Nephron progenitor cell (in vitro differentiated cells): ENCODE data around the gene ZNF71.

ENCODE experiments used
- DNase-seq: peaks from one replicate; pipeline ENCODE4 v3.0.0; 2021
- H3K27ac Mint-ChIP-seq: 2 replicates; pipeline ENCODE4 v1.8.0; 2021; ENCODE audit warnings: mild to moderate bottlenecking, moderate library complexity, mixed read lengths
- H3K27me3 Mint-ChIP-seq: 2 replicates; pipeline ENCODE4 v1.8.0; 2021; ENCODE audit warnings: mild to moderate bottlenecking, low read depth, mixed read lengths; ENCODE audit not compliant: poor library complexity
- H3K36me3 Mint-ChIP-seq: 2 replicates; pipeline ENCODE4 v1.8.0; 2021; ENCODE audit warnings: low read depth, mixed read lengths
- H3K4me1 Mint-ChIP-seq: 2 replicates; pipeline ENCODE4 v1.8.0; 2021; ENCODE audit warnings: mixed read lengths
- H3K4me3 Mint-ChIP-seq: 2 replicates; pipeline ENCODE4 v1.8.0; 2021; ENCODE audit warnings: mild to moderate bottlenecking, moderate library complexity, mixed read lengths
- H3K9me3 Mint-ChIP-seq: 2 replicates; pipeline ENCODE4 v1.8.0; 2021; ENCODE audit warnings: mild to moderate bottlenecking, moderate library complexity, mixed read lengths
- TF ChIP-seq, protein P1 (sequence below): fragments of 200-600 bp; sonication (generic); IDR thresholded peaks from 2 replicates; pipeline ENCODE4 v1.5.0; 2021; ENCODE audit warnings: antibody characterized with exemption

Gene ZNF71

DNA sequence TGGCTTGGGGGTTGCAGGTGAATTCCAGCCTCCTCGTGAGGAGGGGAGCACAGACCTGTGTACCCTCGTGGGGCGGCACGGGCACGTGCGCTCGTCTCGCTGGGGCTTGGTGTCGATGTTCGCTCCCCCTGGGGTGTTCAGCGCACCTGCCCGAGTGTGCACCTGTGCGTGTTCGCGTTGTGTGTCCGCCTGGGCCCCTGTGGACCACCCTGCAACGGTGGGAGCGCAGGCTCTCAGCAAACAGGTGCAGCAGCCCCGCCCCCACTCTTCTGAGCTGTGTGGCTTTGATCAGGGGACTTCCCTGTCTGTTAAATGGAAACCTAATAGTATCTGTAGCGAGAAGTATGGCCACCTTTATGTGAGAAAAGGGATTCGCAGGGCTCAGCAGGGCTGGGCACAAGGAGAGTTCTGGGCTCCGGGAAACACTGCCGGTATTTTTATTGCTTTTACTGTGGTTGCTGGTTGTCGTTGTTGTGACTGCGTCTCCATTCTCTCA, 48.4 kb downstream of the ZNF71 start:
- H3K4me3 Mint-ChIP-seq, result no peak overlapping the region
- no peaks in the 10 kb centered on the region for H3K4me1 Mint-ChIP-seq
- TF ChIP-seq, protein P1, sequence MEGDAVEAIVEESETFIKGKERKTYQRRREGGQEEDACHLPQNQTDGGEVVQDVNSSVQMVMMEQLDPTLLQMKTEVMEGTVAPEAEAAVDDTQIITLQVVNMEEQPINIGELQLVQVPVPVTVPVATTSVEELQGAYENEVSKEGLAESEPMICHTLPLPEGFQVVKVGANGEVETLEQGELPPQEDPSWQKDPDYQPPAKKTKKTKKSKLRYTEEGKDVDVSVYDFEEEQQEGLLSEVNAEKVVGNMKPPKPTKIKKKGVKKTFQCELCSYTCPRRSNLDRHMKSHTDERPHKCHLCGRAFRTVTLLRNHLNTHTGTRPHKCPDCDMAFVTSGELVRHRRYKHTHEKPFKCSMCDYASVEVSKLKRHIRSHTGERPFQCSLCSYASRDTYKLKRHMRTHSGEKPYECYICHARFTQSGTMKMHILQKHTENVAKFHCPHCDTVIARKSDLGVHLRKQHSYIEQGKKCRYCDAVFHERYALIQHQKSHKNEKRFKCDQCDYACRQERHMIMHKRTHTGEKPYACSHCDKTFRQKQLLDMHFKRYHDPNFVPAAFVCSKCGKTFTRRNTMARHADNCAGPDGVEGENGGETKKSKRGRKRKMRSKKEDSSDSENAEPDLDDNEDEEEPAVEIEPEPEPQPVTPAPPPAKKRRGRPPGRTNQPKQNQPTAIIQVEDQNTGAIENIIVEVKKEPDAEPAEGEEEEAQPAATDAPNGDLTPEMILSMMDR, result no peak
- H3K9me3 Mint-ChIP-seq, result peaks cover 87% of the 10 kb centered on the region
- peaks cover 23% of the 10 kb centered on the region for H3K36me3 Mint-ChIP-seq
- no peak overlapping the region for H3K27ac Mint-ChIP-seq
- no peak for DNase-seq
- peaks cover 4% of the 10 kb centered on the region for H3K27me3 Mint-ChIP-seq

DNA sequence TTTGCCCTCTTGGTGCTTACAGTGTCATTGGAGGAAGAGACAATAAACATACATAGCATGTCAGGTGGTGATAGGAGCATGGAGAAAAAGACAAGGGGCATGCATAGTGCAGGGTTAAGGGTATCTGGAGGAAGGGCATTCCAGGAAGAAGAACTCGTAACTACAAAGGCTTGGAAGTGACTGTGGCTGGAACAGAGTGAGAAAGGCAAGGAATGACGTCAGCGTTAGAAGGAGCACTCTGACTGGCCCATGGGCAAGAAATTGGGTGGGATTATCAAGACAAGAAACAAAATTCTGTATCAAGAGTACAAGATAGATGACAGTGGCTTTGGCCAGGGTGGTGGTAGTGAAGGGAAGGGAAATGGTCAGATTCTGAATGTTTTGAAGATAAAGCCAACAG, 59.0 kb downstream of the ZNF71 start:
- Mint-ChIP-seq H3K36me3 (peaks cover 7% of the 10 kb centered on the region), H3K4me1 (no peaks in the 10 kb centered on the region), H3K27me3 (peaks cover 1% of the 10 kb centered on the region), H3K9me3 (peaks cover 94% of the 10 kb centered on the region), H3K27ac (no peak overlapping the region), H3K4me3 (no peak overlapping the region)
- DNase-seq, result no peak
- TF ChIP-seq, protein P1, result no peak

DNA sequence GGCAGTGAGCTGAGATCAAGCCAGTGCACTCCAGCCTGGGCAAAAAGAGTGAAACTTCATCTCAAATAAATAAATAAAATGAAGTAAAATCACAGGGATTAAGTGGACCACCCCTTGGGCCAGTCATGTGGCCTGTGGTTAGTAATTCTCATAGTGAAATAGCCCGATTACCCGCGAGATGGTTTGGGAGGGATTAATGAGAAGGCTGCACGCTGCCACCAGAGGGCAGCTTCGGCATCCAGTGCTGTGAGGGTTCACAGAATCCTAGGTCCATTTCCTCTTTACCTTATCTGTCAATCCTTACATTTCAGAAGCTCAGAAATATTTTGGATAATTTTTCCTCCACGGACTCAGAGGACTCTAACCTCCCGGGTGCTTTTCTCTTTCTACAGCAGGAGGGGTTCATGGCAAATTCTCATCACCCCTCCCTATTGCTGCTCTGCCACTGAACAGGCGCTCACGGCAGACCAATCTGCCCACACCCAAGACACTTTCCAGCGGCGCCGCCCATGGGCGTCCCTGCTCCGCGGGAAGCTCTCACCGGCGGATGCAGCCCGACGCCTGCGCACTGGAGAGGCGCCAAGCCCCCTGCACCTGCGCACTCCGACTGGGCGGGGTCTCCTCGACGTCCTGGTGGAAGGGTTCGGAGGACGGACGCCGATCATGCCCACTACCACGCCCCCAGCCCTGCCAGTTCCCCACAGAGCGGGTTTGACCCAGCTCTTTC, 65.4 kb downstream of the ZNF71 start:
- Mint-ChIP-seq H3K27ac (no peak overlapping the region), H3K4me1 (no peaks in the 10 kb centered on the region), H3K36me3 (no peaks in the 10 kb centered on the region), H3K9me3 (peaks cover 88% of the 10 kb centered on the region), H3K27me3 (peaks cover 4% of the 10 kb centered on the region), H3K4me3 (no peak overlapping the region)
- TF ChIP-seq, protein P1, result no peak
- DNase-seq, result no peak

DNA sequence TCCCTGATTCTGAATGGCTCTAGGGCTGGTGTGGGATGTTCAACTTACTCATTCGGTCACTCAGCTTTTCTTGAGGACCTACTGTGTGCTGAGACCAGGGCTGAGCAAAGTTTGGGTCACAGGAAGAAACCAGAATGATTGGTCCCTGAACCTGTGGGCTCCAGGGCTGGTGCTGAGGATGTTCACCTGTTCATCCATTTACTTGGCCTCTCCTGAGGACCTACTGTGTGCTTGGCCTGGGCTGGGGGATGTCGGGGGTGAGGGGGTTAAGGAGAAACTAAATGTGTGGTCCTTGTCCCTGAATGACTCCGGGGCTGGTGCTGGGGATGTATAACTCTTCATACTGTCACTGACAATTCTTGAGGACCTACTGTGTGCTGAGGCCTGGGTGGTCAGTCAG, 66.1 kb downstream of the ZNF71 start:
- peaks cover 91% of the 10 kb centered on the region for H3K9me3 Mint-ChIP-seq
- H3K36me3 Mint-ChIP-seq, result no peaks in the 10 kb centered on the region
- TF ChIP-seq, protein P1, result no peak

DNA sequence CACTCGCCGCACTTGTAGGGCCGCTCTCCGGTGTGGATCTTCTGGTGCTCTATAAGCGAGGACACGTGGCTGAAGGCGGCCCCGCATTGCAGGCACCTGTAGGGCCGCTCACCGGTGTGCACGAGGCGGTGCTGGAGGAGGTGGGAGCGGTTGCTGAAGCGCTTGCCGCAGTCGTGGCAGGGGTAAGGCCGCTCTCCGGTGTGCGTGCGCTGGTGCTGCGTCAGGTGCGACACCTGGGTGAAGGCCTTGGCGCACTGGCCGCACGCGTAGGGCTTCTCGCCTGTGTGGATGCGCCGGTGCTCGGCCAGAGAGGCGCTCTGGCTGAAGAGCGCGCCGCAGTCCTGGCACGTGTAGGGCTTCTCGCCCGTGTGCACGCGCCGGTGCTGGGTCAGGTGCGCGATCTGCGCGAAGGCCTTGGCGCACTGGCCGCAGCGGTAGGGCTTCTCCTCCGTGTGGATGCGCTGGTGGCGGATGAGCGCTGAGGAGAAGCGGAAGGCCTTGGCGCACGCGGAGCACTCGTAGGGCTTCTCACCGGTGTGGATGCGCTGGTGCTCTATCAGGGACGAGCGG, 68.9 kb downstream of the ZNF71 start:
- Mint-ChIP-seq H3K27ac (no peak overlapping the region), H3K36me3 (no peaks in the 10 kb centered on the region), H3K4me1 (no peaks in the 10 kb centered on the region), H3K4me3 (no peak overlapping the region), H3K9me3 (peaks cover 95% of the 10 kb centered on the region), H3K27me3 (peaks cover 4% of the 10 kb centered on the region)
- TF ChIP-seq, protein P1, result no peak
- DNase-seq, result no peak

More for the DNA sequence above, 66.1 kb downstream of the ZNF71 start:
- H3K27ac Mint-ChIP-seq, result no peak overlapping the region
- H3K27me3 Mint-ChIP-seq, result peaks cover 4% of the 10 kb centered on the region
- no peaks in the 10 kb centered on the region for H3K4me1 Mint-ChIP-seq
- DNase-seq, result no peak
- no peak overlapping the region for H3K4me3 Mint-ChIP-seq
